GM23248 (cell line): ENCODE results near the gene SCGB1A1. TPM values are rescaled to one million over a fixed set of nuclear protein-coding genes. Genes with fewer than 3 reads are reported as not detected.

ENCODE experiments used
- DNase-seq: peaks from one replicate; pipeline ENCODE4 v3.0.0-alpha.2; 2015
- H2AFZ ChIP-seq: fragments of 200-600 bp; sonication (generic); 2 replicates; pipeline ENCODE4 v1.6.1; 2016; ENCODE audit warnings: antibody characterized with exemption
- H3F3A ChIP-seq: fragments of 200-600 bp; sonication (generic); 2 replicates; pipeline ENCODE4 v1.6.1; 2016; ENCODE audit warnings: mild to moderate bottlenecking, antibody characterized with exemption, mixed run types; ENCODE audit not compliant: insufficient read depth
- H3K27ac ChIP-seq: fragments of 200-600 bp; sonication (generic); 2 replicates; pipeline ENCODE4 v1.5.1; 2016; ENCODE audit warnings: mild to moderate bottlenecking
- H3K27me3 ChIP-seq: fragments of 200-600 bp; sonication (generic); replicated peaks from 2 replicates; pipeline ENCODE4 v1.6.1; 2016; ENCODE audit warnings: mild to moderate bottlenecking; ENCODE audit not compliant: insufficient read depth
- H3K36me3 ChIP-seq: fragments of 200-600 bp; sonication (generic); 2 replicates; pipeline ENCODE4 v1.6.1; 2016; ENCODE audit warnings: low read depth, mild to moderate bottlenecking
- H3K4me1 ChIP-seq: fragments of 200-600 bp; sonication (generic); 2 replicates; pipeline ENCODE4 v1.6.1; 2016; ENCODE audit warnings: mild to moderate bottlenecking; ENCODE audit not compliant: insufficient read depth
- H3K4me2 ChIP-seq: fragments of 200-600 bp; sonication (generic); one replicate; pipeline ENCODE4 v1.6.1; 2016; ENCODE audit warnings: mild to moderate bottlenecking; ENCODE audit not compliant: unreplicated experiment
- H3K4me3 ChIP-seq: fragments of 200-600 bp; sonication (generic); 2 replicates; pipeline ENCODE4 v1.5.1; 2016; ENCODE audit warnings: mild to moderate bottlenecking
- H3K79me2 ChIP-seq: fragments of 200-600 bp; sonication (generic); 2 replicates; pipeline ENCODE4 v1.6.1; 2016; ENCODE audit warnings: mild to moderate bottlenecking; ENCODE audit not compliant: insufficient read depth
- H3K9ac ChIP-seq: fragments of 200-600 bp; sonication (generic); 2 replicates; pipeline ENCODE4 v1.6.1; 2016; ENCODE audit warnings: mild to moderate bottlenecking
- H3K9me2 ChIP-seq: fragments of 200-600 bp; sonication (generic); 2 replicates; pipeline ENCODE4 v1.6.1; 2016; ENCODE audit warnings: mixed run types, mild to moderate bottlenecking, moderate library complexity; ENCODE audit not compliant: insufficient read depth
- H3K9me3 ChIP-seq: fragments of 200-600 bp; sonication (generic); one replicate; pipeline ENCODE4 v1.6.1; 2017; ENCODE audit warnings: low read depth
- H4K20me1 ChIP-seq: fragments of 200-600 bp; sonication (generic); 2 replicates; pipeline ENCODE4 v1.6.0; 2016; ENCODE audit not compliant: insufficient read depth
- EZH2 ChIP-seq: fragments of 200-600 bp; sonication (generic); IDR thresholded peaks from 2 replicates; pipeline ENCODE4 v1.6.1; 2018; ENCODE audit warnings: antibody characterized with exemption, mild to moderate bottlenecking; ENCODE audit not compliant: insufficient read depth, poor library complexity, severe bottlenecking
- EZH2phosphoT487 ChIP-seq: fragments of 200-600 bp; sonication (generic); IDR thresholded peaks from 2 replicates; pipeline ENCODE4 v1.6.1; 2018; ENCODE audit warnings: antibody characterized with exemption, moderate library complexity, mild to moderate bottlenecking, low read depth; ENCODE audit not compliant: insufficient read depth
- whole genome bisulfite sequencing, 2 experiments: methylation state at CpG; one replicate each; pipeline ENCODE4 v1.1.6; 2015 to 2017; ENCODE audit warnings: low lambda C conversion rate in 2 of 2, low coverage in 1 of 2; ENCODE audit errors: missing lambda C conversion rate in 2 of 2; 5-methylcytosine and 5-hydroxymethylcytosine counted together
- in situ Hi-C: fragments of 300-500 bp; cut with MboI; formaldehyde crosslinking; loops from 2 replicates; pipeline ENCODE4 v1.15.0; 2020
- polyA plus RNA-seq: library from polyadenylated mRNA; unstranded; fragments of >200 nt; fragmentation: Nextera tagmentation; extraction: Ambion mirVana; gene quantifications from 2 replicates; pipeline ENCODE4 v1.2.1, GENCODE V29; 2016
- total RNA-seq: library from RNA; depleted of rRNA; stranded (reverse); fragments of >200 nt; shearing (Covaris generic); gene quantifications from 2 replicates; pipeline ENCODE4 v1.2.3, GENCODE V29; 2014

Gene SCGB1A1
- total and polyA plus RNA-seq, 2 experiments from 2014 or later: not detected

GRCh38 chr11:62444236-62444833, 25.5 kb downstream of the SCGB1A1 start:
- in situ Hi-C loops: no loop called here
- Histone ChIP-seq H3K27me3 (no peaks in the 10 kb centered on the region), H2AFZ (peak overlapping the region; percentile 78), H3F3A (peaks cover 20% of the 10 kb centered on the region; the same call in 1 of the 2 replicates), H3K36me3 (no peaks in the 10 kb centered on the region), H3K4me2 (peak overlapping the region; percentile 90), H3K9me2 (no peaks in the 10 kb centered on the region), H4K20me1 (no peaks in the 10 kb centered on the region), H3K4me3 (peak overlapping the region; percentile 70), H3K4me1 (peaks cover 36% of the 10 kb centered on the region), H3K27ac (peak overlapping the region; percentile 91), H3K79me2 (no peaks in the 10 kb centered on the region), H3K9ac (peak overlapping the region; percentile 84), H3K9me3 (no peaks in the 10 kb centered on the region)
- DNase-seq: peak; percentile 90
- TF ChIP-seq EZH2phosphoT487 (no peak), EZH2 (no peak)
- WGBS, 2 experiments: 1% methylated on average over 23 of the region's 23 CpGs

GRCh38 chr11:62444835-62445234, 26.0 kb downstream of the SCGB1A1 start:
- Histone ChIP-seq H4K20me1 (no peaks in the 10 kb centered on the region), H3F3A (peaks cover 19% of the 10 kb centered on the region; the same call in 1 of the 2 replicates), H3K36me3 (no peaks in the 10 kb centered on the region), H3K9me2 (no peaks in the 10 kb centered on the region), H3K27ac (peak overlapping the region; percentile 91), H3K9me3 (no peaks in the 10 kb centered on the region), H2AFZ (peak overlapping the region; percentile 78), H3K27me3 (no peaks in the 10 kb centered on the region), H3K79me2 (no peaks in the 10 kb centered on the region), H3K9ac (peak overlapping the region; percentile 84), H3K4me3 (peak overlapping the region; percentile 70), H3K4me2 (peak overlapping the region; percentile 90), H3K4me1 (peaks cover 32% of the 10 kb centered on the region)
- DNase-seq: no peak
- TF ChIP-seq EZH2phosphoT487 (no peak), EZH2 (no peak)
- WGBS, 2 experiments: 5 to 10% methylated on average over 9 of the region's 9 CpGs
- in situ Hi-C loops: no loop called here

GRCh38 chr11:62445314-62445740, 26.5 kb downstream of the SCGB1A1 start:
- in situ Hi-C loops: no loop called here
- DNase-seq: peak; percentile 69
- H3K27ac ChIP-seq: peak overlapping the region; percentile 91
- 32 to 35% methylated on average over 5 of the region's 5 CpGs for WGBS, 2 experiments
- peaks cover 17% of the 10 kb centered on the region; the same call in 1 of the 2 replicates for H3F3A ChIP-seq
- H4K20me1 ChIP-seq: no peaks in the 10 kb centered on the region
- H3K36me3 ChIP-seq: no peaks in the 10 kb centered on the region
- no peaks in the 10 kb centered on the region for H3K9me3 ChIP-seq
- peak overlapping the region; percentile 90 for H3K4me2 ChIP-seq
- no peaks in the 10 kb centered on the region for H3K9me2 ChIP-seq
- H3K27me3 ChIP-seq: no peaks in the 10 kb centered on the region
- H3K9ac ChIP-seq: peak overlapping the region; percentile 84
- no peak for TF ChIP-seq EZH2phosphoT487
- TF ChIP-seq EZH2: no peak
- peaks cover 27% of the 10 kb centered on the region for H3K4me1 ChIP-seq
- no peaks in the 10 kb centered on the region for H3K79me2 ChIP-seq
- H2AFZ ChIP-seq: 0 out of 2 replicates have a peak overlapping the region, but pooled peaks have one; percentile 78
- no peak overlapping the region for H3K4me3 ChIP-seq

GRCh38 chr11:62446091-62446490, 27.3 kb downstream of the SCGB1A1 start:
- H4K20me1 ChIP-seq: no peaks in the 10 kb centered on the region
- H3K9me3 ChIP-seq: no peaks in the 10 kb centered on the region
- no peak overlapping the region for H3K4me3 ChIP-seq
- peaks cover 22% of the 10 kb centered on the region for H3K4me1 ChIP-seq
- no peak overlapping the region for H3K9ac ChIP-seq
- H3K9me2 ChIP-seq: no peaks in the 10 kb centered on the region
- no peaks in the 10 kb centered on the region for H3K36me3 ChIP-seq
- TF ChIP-seq EZH2 (no peak), EZH2phosphoT487 (no peak)
- no peak overlapping the region for H2AFZ ChIP-seq
- H3K27ac ChIP-seq: no peak overlapping the region
- WGBS, 2 experiments: 36 to 41% methylated on average over 5 of the region's 5 CpGs
- no peaks in the 10 kb centered on the region for H3K27me3 ChIP-seq
- no peak for DNase-seq
- H3F3A ChIP-seq: peaks cover 17% of the 10 kb centered on the region; the same call in 1 of the 2 replicates
- H3K79me2 ChIP-seq: no peaks in the 10 kb centered on the region
- no peak overlapping the region for H3K4me2 ChIP-seq
- in situ Hi-C loops: no loop called here
